Gastrocnemius medialis (tissue), 4 donors: ENCODE measurements around the gene CTCFL.

Experiments used
- CTCF ChIP-seq, 5 experiments: fragments of 450-650 bp in 3 of 5; fragments of 200-600 bp in 2 of 5; sonication (generic) in 2 of 5; IDR thresholded peaks in 4 of 5; conservative IDR thresholded peaks in 1 of 5; 1 replicate in 4 of 5; 2 replicates in 1 of 5; pipeline ENCODE4 v1.5.1; 2016 to 2019; ENCODE audit warnings: antibody characterized with exemption in 5 of 5, mild to moderate bottlenecking in 3 of 5, moderate library complexity in 3 of 5
- POLR2A ChIP-seq, 2 donors: fragments of 450-650 bp; IDR thresholded peaks; one replicate each; pipeline ENCODE4 v1.6.1; 2017; ENCODE audit warnings: antibody characterized with exemption in 2 of 2, mild to moderate bottlenecking in 2 of 2, moderate library complexity in 2 of 2

- TF ChIP-seq CTCF (IDR thresholded peaks at IDR 0.05 in 4 of 5, conservative IDR thresholded peaks at IDR 0.05 in 1 of 5) (no peak), POLR2A (IDR thresholded peaks at IDR 0.05) (no peak)
Observed at GRCh38 chr20:57504411-57504810, 20.5 kb downstream of the CTCFL start.
